GM12864 (cell line): ENCODE results near the gene PGAM2.
"Not testable (repeated sequence)": the region's sequence is repeated elsewhere in the genome, so short reads cannot be mapped to it uniquely, and the experiment has no call there.

ENCODE experiments used
- DNase-seq: peaks from one replicate; pipeline ENCODE4 v3.0.0-alpha.2; 2011; ENCODE audit warnings: low read depth
- H3K4me3 ChIP-seq: 2 replicates; pipeline ENCODE4 v1.5.1; 2011; ENCODE audit warnings: mild to moderate bottlenecking, low read depth, low read length, control low read depth
- TF ChIP-seq, protein P1 (sequence below): IDR thresholded peaks from 2 replicates; pipeline ENCODE4 v1.5.1; 2011; ENCODE audit warnings: low read depth, mild to moderate bottlenecking, moderate library complexity, low read length, control low read depth, inconsistent platforms; ENCODE audit errors: missing control alignments

Gene PGAM2

DNA sequence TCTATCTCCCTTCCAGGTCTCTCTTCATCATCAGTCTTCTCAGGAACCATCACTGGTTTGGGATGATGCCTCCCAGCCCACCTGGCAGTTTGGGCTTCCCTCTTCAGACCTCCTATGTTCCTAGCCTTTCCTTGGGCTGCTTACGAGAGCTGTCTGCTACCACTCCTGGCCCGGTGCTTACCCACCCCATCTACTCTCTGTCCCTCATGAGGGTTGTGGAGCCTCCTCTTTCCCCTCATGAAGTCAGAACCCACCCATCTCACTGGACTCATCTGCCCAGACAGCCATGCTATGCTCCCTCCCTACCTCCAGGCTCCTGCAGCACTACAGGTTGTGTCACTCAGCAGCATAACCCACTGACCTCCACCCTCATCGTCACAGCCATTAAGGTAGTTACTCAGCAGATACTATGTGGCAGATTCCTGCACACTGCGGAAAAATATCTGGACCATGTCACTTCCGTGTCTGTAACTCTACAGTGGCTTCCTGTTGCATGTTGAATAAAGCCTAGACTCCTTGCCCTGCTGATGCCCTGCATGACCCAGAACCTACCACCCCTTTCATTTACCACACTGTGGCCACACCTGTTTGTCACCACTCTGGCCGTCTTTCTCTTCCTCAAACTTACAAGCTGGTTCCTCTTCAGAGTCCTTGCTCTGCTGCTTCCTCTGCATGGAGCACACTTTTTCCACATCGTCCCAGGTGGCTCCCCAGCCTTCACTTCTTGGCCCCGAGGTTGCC is 18.9 kb downstream of the PGAM2 start:
- TF ChIP-seq, protein P1, sequence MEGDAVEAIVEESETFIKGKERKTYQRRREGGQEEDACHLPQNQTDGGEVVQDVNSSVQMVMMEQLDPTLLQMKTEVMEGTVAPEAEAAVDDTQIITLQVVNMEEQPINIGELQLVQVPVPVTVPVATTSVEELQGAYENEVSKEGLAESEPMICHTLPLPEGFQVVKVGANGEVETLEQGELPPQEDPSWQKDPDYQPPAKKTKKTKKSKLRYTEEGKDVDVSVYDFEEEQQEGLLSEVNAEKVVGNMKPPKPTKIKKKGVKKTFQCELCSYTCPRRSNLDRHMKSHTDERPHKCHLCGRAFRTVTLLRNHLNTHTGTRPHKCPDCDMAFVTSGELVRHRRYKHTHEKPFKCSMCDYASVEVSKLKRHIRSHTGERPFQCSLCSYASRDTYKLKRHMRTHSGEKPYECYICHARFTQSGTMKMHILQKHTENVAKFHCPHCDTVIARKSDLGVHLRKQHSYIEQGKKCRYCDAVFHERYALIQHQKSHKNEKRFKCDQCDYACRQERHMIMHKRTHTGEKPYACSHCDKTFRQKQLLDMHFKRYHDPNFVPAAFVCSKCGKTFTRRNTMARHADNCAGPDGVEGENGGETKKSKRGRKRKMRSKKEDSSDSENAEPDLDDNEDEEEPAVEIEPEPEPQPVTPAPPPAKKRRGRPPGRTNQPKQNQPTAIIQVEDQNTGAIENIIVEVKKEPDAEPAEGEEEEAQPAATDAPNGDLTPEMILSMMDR = no peak
- peak; percentile 75 for DNase-seq
- peak overlapping the region; percentile 89 for H3K4me3 ChIP-seq

DNA sequence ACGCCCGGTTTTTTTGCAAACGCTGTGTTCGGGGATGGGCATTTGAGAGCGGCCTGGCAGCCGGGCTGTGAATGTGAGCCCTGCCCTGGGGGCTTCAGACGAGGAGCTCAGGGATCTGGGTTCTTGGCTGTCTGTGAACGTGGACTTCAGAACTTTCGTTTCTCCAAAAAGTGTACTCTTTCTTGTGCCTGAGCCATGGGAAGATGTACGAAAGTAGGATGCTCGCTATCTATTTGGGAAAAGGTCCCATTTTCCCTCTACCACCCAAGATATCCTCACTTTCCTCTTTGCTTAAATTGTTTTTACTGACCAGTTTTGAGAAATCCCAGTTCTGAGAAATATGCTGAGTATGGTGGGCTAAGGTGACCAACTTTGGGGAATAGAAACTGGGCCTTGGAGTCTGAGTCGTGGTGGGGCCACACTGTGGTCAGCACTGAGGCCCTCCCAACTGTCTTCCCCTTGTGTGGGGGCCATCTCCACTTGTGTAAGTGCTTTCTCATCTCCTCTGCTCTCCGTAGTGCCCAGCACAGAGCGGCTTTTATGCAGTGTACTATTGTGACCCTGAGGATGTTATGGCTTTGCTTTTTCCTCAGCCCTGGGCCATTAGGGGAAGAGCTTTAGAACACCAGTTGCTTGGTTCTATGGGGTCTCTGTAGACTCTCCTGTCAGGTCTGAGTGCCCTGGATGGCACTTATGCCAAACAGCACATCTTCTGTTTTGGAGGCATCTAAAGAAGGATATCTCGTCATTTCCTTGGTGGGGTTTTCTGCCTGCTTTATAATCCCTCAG is 19.9 kb downstream of the PGAM2 start:
- H3K4me3 ChIP-seq = peak overlapping the region; percentile 89
- TF ChIP-seq, protein P1 = no peak
- no peak for DNase-seq

DNA sequence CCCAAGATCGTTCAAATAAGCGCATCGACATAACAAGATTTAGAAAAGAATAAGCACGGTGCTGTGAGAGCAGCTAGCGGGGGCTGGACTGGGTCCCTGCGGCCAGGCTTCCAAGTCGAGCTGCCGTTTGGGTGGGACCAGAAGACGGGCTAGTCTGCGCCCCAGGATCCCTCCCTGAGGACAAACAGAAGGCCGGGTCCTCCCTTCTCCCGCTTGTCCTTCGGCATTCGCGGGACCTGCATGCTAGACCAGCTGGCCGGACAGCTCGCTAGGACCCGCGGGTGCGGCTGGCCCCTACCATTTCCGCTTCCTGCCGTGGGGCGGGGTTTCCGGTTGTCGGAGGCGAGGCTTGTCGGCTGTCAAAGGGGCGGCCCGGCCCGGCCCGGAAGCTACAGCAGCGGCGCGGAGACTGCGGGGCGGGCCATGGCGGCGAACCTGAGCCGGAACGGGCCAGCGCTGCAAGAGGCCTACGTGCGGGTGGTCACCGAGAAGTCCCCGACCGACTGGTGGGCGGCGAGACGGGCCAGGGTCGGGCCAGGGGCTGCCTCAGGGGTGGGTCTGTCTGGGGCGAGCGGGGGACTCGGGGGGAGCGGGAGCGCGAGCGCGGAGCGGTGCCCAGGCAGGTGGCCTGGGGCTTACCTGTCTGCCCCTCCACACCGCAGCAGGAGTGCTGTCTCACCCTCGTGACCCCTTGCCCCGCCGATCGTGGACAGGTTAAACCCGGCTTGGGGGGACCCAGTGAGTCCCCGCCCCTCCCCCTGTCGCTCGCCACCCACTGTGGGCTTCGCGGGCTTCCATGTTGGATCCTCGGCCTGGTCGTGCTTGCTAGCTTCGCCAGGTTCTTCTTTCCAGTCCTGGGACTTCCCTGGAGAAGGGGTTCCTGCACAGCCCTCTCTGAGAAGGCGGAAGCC is 20.8 kb downstream of the PGAM2 start, which contains the start of gene DBNL:
DBNL (plus strand) TSS at position 388 of the 911 bp plus-strand sequence; CDS start at position 424, 36 bp downstream.
- TF ChIP-seq, protein P1 = no peak
- peak within 1 kb of the TSS; percentile 89 for H3K4me3 ChIP-seq
- peak; percentile 52 for DNase-seq

DNA sequence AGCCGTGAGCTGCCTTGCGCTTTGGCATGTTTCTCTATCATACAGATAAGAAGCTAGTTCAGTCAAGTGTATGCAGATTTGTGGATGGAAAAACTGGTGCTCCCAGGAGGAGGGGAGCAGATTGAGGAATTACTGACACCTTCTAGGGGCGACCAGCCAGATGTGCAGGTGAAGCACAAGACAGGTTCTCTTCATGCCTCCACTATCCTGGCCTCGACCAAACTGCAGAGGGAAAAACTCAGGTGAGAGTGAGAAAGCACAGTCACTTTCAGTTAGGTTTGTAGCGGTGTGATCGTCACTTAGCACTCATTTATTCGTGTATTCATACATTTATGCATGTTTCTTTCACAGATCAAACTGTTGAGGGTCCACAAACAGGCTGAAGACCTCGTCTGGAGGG is 21.5 kb downstream of the PGAM2 start:
- TF ChIP-seq, protein P1 = no peak
- no peak for DNase-seq
- H3K4me3 ChIP-seq = peak overlapping the region; percentile 89

DNA sequence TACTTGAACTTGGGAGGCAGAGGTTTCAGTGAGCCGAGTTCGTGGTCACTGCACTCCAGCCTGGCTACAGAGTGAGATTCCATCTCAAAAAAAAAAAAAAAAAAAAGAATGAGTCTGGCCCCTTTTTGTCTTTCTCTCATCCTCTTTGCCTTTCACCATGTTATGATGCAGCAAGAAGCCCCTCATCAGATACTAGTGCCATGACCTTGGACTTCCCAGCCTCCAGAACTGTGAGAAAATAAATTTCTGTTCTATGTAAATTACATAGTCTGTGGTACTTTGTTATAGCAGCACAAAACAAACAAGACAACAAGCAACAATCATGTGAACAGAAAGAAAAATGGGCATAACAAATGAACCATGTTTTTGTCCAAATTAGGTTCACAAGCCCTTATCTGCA is 23.1 kb downstream of the PGAM2 start:
- no peak for DNase-seq
- no peak overlapping the region for H3K4me3 ChIP-seq
- TF ChIP-seq, protein P1 = no peak

DNA sequence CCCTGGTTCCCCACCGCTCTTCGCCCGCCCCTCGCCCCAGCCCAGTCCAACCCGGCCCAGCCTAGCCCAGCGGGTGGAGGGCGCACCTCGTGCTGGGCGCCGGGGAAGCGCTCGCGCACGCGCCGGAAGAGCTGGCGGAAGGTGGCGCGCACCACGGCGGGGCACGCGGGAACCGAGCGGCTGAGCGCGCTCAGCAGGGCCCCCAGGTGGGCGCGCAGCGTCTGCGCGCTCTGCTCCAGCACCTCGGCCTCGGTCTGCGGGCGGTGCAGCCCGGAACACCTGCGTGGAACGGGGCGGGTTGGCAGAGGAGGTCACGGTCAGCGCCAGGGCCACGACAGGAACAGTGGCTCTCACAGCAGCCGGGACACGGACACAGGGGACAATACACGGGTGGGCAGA is 24.9 kb downstream of the PGAM2 start:
- not testable (repeated sequence) for DNase-seq
- peak overlapping the region; percentile 53 for H3K4me3 ChIP-seq
- TF ChIP-seq, protein P1 = peak; percentile 36

DNA sequence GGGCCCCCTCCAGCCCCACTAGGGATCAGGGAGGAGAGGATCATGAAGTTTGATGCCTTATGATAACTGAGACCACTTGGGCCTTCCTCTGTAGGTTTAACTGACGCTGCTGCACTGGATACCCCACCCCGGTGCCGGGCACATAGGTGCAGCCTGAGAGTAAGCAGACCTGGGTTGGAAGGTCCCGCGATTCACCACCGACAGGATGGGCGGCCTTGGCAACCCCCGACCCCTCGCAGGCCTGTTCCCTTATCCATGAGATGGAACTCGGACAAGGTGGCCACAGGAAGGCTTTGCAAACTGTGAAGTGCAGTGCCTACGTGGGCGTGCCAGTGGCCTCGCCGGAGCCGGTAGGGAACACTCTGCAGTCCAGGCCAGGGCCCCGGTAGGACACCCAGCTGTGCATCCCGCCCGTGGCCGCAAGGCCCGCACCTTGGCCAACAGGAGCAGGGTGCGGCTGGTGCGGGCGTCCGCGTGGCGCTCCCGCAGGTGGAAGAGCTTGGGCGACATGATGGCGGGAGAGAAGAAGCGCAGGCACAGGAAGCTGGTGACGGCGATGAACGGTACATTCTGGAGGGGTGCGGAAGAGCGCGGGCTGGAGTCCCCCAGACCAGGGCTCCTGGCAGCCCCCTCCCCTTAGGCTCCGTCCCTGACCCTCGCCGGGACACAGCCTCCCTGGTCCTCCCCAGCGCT is 25.4 kb downstream of the PGAM2 start:
- not testable (repeated sequence) for DNase-seq
- H3K4me3 ChIP-seq = peak overlapping the region; percentile 53

DNA sequence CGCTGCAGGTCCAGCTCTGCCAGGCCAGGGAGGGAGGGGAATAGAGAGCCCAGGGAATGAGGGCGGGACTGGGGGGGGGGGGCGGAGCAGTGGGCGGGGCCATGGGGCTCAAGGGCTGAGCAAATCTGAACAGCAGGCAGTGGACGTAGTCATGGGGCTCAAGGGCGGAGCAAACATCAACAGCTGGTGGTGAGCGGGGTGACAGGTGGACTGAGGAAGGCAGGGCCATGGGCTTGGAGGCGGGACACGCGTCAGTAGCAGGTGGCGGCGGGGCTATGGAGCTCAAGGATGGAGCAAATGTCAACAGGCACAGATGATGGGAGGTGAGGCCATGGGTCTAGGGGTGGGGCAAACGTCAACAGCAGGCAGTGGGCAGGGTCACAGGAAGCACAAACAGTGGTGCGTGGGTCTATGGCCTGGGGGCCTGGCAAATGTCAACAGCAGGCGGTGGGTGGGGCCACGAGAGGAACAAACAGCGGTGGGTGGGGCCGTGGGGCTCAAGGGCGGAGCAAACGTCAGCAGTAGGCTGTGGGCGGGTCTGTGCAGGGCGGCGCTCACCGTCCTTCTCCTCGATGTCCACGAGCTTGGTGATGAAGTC is 26.3 kb downstream of the PGAM2 start:
- H3K4me3 ChIP-seq = peak overlapping the region; percentile 5; the same call in 1 of the 2 replicates
- peak; percentile 51 for DNase-seq

DNA sequence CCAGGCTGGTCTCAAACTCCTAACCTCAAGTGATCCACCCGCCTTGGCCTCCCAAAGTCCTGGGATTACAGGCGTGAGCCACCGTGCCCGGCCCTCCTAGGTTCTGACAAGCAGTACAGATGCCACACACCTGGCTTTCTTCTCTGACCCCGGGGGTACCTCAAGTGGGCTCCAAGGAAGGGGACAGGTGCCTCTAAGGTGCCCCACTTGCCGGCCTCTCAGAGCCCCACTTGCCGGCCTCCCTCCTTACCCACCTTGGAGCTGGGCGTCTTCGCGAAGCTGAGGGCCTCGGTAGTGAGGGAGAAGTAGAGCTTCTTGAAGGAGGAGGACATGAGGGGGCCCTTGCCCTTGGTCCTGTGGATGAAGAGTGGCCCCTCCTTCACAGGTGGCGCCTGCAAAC is 26.8 kb downstream of the PGAM2 start:
- H3K4me3 ChIP-seq, DNase-seq: not testable (repeated sequence)

DNA sequence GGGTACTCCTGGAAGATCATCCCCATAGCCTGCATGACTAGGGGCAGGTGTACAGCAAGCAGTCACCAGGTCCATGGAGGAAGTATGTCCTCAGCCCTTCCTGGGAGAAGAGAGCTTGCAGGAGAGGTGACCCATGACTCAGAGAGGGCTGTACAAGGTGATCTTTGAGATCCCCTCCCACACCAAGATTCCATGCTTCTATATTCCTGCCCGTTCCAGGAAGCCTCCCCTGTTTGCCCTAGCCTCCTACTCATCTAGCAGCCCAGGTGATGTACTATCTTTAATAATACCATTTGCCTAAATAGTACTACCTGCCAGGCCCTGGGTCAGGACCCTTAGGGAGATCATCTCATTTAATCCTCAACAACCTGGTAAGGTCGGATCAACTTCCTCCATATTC is 27.4 kb downstream of the PGAM2 start:
- H3K4me3 ChIP-seq = not testable (repeated sequence)

More for the DNA sequence above, 27.4 kb downstream of the PGAM2 start:
- not testable (repeated sequence) for DNase-seq
